Measurements from ENCODE around the gene PDZRN3. TPM values are rescaled to one million over a fixed set of nuclear protein-coding genes. Genes with fewer than 3 reads are reported as not detected.

Gene PDZRN3
- total and polyA plus RNA-seq, 2 of the 13 experiments (the other 11 are each of a cell fraction or from before 2014, with no cell fraction given), result not detected

DNA sequence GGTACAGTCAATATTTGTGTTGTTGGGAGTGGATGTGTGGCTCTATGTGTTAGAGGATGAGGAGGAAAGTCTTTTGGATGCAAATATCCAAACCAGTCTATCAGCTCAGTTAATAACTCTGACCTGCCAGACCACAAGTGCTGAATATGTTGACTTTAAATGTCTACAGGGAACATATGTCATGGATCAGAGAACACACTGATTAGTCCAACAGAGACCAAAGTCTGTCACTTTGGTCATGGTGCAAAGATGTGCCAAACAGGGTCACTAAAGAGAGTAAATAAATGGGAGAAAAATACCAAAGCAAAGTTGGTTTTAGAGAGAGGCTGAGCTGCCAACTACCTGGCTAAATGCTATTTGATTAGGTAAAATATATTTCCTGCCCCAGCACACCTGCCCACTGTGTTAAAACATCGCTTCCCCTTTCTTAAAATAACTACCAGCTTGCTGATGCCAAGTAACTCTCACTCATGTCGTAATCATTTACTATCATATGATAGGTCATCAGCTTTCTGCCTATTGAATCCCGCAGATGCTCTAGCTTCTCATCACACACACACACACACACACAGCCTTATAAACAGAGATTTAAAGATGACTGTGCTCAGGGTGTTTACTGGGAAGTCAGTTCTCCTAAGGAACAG lies 173.3 kb downstream of the PDZRN3 start:
- no peak overlapping the region for H3K4me3 ChIP-seq (replicated peaks in 1 of 3; ENCODE audit: insufficient read depth in 1 of 3, low read depth in 2 of 3, low read length in 3 of 3)
- TF ChIP-seq, protein P1, sequence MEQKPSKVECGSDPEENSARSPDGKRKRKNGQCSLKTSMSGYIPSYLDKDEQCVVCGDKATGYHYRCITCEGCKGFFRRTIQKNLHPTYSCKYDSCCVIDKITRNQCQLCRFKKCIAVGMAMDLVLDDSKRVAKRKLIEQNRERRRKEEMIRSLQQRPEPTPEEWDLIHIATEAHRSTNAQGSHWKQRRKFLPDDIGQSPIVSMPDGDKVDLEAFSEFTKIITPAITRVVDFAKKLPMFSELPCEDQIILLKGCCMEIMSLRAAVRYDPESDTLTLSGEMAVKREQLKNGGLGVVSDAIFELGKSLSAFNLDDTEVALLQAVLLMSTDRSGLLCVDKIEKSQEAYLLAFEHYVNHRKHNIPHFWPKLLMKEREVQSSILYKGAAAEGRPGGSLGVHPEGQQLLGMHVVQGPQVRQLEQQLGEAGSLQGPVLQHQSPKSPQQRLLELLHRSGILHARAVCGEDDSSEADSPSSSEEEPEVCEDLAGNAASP (CRISPR knock-in tag; IDR thresholded peaks at IDR 0.05; ENCODE audit: borderline replicate concordance), result no peak
- no peak for TF ChIP-seq JDP2 (CRISPR knock-in tag; IDR thresholded peaks at IDR 0.05; ENCODE audit: borderline replicate concordance)
- no peak for TF ChIP-seq BHLHE40 (IDR thresholded peaks at IDR 0.05; ENCODE audit: low read length)
- no peak for TF ChIP-seq ZNF234 (CRISPR knock-in tag; conservative IDR thresholded peaks at IDR 0.05)
- TF ChIP-seq ESRRA (CRISPR knock-in tag; IDR thresholded peaks at IDR 0.05; ENCODE audit: low read depth), result no peak
- TF ChIP-seq ZNF749 (CRISPR knock-in tag; IDR thresholded peaks at IDR 0.05; ENCODE audit: borderline replicate concordance), result no peak
- no peak for TF ChIP-seq CCDC6 (CRISPR knock-in tag; IDR thresholded peaks at IDR 0.05)
- no peak for TF ChIP-seq ZNF431 (CRISPR knock-in tag; IDR thresholded peaks at IDR 0.05; ENCODE audit: borderline replicate concordance, low read depth)
- TF ChIP-seq TMF1 (CRISPR knock-in tag; IDR thresholded peaks at IDR 0.05; ENCODE audit: low read depth), result no peak
- TF ChIP-seq POLR2AphosphoS2 (IDR thresholded peaks at IDR 0.05; ENCODE audit: low read depth, low read length), result no peak
- no peak for TF ChIP-seq RBFOX2 (IDR thresholded peaks at IDR 0.05; ENCODE audit: low read depth, low read length)
- no peak for TF ChIP-seq KLF15 (CRISPR knock-in tag; IDR thresholded peaks at IDR 0.05; ENCODE audit: borderline replicate concordance)
- H3K27ac ChIP-seq (ENCODE audit: extremely low read length, insufficient read depth, low read length), result no peak overlapping the region
- ChIA-PET CTCF (ENCODE audit: low intra/inter-chr PET ratio, low total read pairs) (no interaction called here), POLR2A (no interaction called here)
- 21% methylated on average over 3 of the region's 3 CpGs for WGBS (ENCODE audit: low lambda C conversion rate)
- no peaks in the 10 kb centered on the region for H3K27me3 ChIP-seq (ENCODE audit: control insufficient read depth in 1 of 2, insufficient read depth in 2 of 2, low read length in 2 of 2)
- H3K4me1 ChIP-seq (ENCODE audit: insufficient read depth, low read length), result no peaks in the 10 kb centered on the region
- no peaks in the 10 kb centered on the region for H3K9me3 ChIP-seq (ENCODE audit: low read length)
- no peak overlapping the region for H2AFZ ChIP-seq (ENCODE audit: low read length)
- in situ Hi-C loops (cut with HindIII; ENCODE audit: extremely low pct_ligation_motif_present, low pct_unique_long_range_greater_than_20kb) (no loop called here), intact Hi-C loops (cut with micrococcal nuclease; ENCODE audit: unreplicated experiment) (no loop called here)
- H3K4me2 ChIP-seq (ENCODE audit: low read depth, low read length), result no peak overlapping the region
- no peak for ATAC-seq
- H3K79me2 ChIP-seq (ENCODE audit: insufficient read depth, low read length), result no peaks in the 10 kb centered on the region
- no peaks in the 10 kb centered on the region for H3K36me3 ChIP-seq (replicated peaks in 1 of 2; ENCODE audit: control insufficient read depth in 1 of 2, insufficient read depth in 2 of 2, low read length in 2 of 2)
- H4K20me1 ChIP-seq (ENCODE audit: insufficient read depth, low read length), result no peaks in the 10 kb centered on the region
- no peak for DNase-seq (ENCODE audit: low spot score)
- BruUV-seq (replicated peaks), result no TSS peak
- no peak for FAIRE-seq
- no peak overlapping the region for H3K9ac ChIP-seq (ENCODE audit: insufficient read depth, low read depth, low read length)

Measured in HepG2 (cell line).